DND-41 (cell line): ENCODE results near the gene TMEM238L.

ENCODE experiments used
- ATAC-seq: fragments of 200-7000 bp; cut with Tn5 transposase; 3 replicates; pipeline ENCODE4 v1.9.1; 2021; ENCODE audit warnings: low read depth; ENCODE audit not compliant: insufficient read depth
- DNase-seq: peaks from one replicate; pipeline ENCODE4 v3.0.0-alpha.2; 2020
- H2AFZ ChIP-seq: 2 replicates; pipeline ENCODE4 v1.6.0; 2012; ENCODE audit warnings: low read depth, low read length
- H3K27ac ChIP-seq: 2 replicates; pipeline ENCODE4 v1.5.1; 2012; ENCODE audit warnings: low read length, inconsistent platforms
- H3K27me3 ChIP-seq: fragments of 200-600 bp; sonication (generic); 2 replicates; pipeline ENCODE4 v1.6.0; 2012; ENCODE audit warnings: low read length, mild to moderate bottlenecking, inconsistent platforms; ENCODE audit not compliant: insufficient read depth, poor library complexity
- H3K36me3 ChIP-seq: 2 replicates; pipeline ENCODE4 v1.5.1; 2012; ENCODE audit warnings: low read length, inconsistent platforms; ENCODE audit not compliant: insufficient read depth
- H3K4me1 ChIP-seq: 2 replicates; pipeline ENCODE4 v1.5.1; 2012; ENCODE audit warnings: mild to moderate bottlenecking, low read length; ENCODE audit not compliant: insufficient read depth
- H3K4me2 ChIP-seq: 2 replicates; pipeline ENCODE4 v1.6.0; 2012; ENCODE audit warnings: mild to moderate bottlenecking, moderate library complexity, low read length, inconsistent platforms; ENCODE audit not compliant: insufficient read depth
- H3K4me3 ChIP-seq, 2 experiments: fragments of 200-600 bp in 1 of 2; shearing (Covaris generic) in 1 of 2; 2 replicates each; pipeline ENCODE4 v1.5.1; 2012 to 2016; ENCODE audit warnings: inconsistent platforms in 2 of 2, low read length in 2 of 2, mild to moderate bottlenecking in 2 of 2, low read depth in 1 of 2, moderate library complexity in 1 of 2
- H3K79me2 ChIP-seq: 2 replicates; pipeline ENCODE4 v1.6.0; 2012; ENCODE audit warnings: low read length, inconsistent platforms; ENCODE audit not compliant: insufficient read depth
- H3K9ac ChIP-seq: 2 replicates; pipeline ENCODE4 v1.6.0; 2012; ENCODE audit warnings: low read depth, mild to moderate bottlenecking, inconsistent platforms, low read length, moderate library complexity
- H3K9me3 ChIP-seq: 2 replicates; pipeline ENCODE4 v1.5.1; 2012; ENCODE audit warnings: low read length, moderate library complexity, mild to moderate bottlenecking, inconsistent platforms; ENCODE audit not compliant: insufficient read depth, severe bottlenecking
- H4K20me1 ChIP-seq: 2 replicates; pipeline ENCODE4 v1.6.0; 2012; ENCODE audit warnings: low read length; ENCODE audit not compliant: insufficient read depth
- EZH2 ChIP-seq: IDR thresholded peaks from 3 replicates; pipeline ENCODE4 v1.6.1; 2012; ENCODE audit warnings: borderline replicate concordance, low read depth, mild to moderate bottlenecking, moderate library complexity, low read length, inconsistent platforms; ENCODE audit not compliant: severe bottlenecking
- TF ChIP-seq, protein P1 (sequence below): IDR thresholded peaks from 2 replicates; pipeline ENCODE4 v1.5.1; 2012; ENCODE audit warnings: borderline replicate concordance, low read length, moderate library complexity, mild to moderate bottlenecking; ENCODE audit not compliant: poor library complexity, severe bottlenecking; ENCODE audit errors: extremely low read depth

The TMEM238L gene

DNA sequence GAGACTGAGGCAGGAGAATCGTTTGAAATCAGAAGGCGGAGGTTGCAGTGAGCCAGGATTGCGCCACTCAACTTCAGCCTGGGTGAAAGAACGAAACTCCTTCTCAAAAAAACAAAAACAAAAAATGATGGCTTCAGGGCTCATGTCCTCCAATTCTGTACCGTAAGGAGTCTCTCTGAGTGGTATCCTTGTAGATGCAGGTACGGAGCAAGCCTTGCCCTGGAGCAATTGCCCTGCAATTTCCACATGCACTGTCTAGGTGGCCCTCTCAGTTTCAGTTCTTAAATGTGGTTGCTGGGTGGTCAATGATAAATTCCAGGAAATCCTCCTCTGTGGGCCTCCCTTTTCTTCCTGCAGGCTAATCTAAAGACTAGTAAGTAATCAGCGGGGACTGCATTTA lies 10.6 kb downstream of the TMEM238L start:
- no peak overlapping the region for H2AFZ ChIP-seq
- H3K9me3 ChIP-seq: no peaks in the 10 kb centered on the region
- no peak overlapping the region for H3K9ac ChIP-seq
- no peaks in the 10 kb centered on the region for H3K79me2 ChIP-seq
- H3K4me3 ChIP-seq: no peak overlapping the region
- ATAC-seq (no peak), DNase-seq (no peak)
- TF ChIP-seq EZH2: no peak
- TF ChIP-seq, protein P1, sequence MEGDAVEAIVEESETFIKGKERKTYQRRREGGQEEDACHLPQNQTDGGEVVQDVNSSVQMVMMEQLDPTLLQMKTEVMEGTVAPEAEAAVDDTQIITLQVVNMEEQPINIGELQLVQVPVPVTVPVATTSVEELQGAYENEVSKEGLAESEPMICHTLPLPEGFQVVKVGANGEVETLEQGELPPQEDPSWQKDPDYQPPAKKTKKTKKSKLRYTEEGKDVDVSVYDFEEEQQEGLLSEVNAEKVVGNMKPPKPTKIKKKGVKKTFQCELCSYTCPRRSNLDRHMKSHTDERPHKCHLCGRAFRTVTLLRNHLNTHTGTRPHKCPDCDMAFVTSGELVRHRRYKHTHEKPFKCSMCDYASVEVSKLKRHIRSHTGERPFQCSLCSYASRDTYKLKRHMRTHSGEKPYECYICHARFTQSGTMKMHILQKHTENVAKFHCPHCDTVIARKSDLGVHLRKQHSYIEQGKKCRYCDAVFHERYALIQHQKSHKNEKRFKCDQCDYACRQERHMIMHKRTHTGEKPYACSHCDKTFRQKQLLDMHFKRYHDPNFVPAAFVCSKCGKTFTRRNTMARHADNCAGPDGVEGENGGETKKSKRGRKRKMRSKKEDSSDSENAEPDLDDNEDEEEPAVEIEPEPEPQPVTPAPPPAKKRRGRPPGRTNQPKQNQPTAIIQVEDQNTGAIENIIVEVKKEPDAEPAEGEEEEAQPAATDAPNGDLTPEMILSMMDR: no peak
- H3K27me3 ChIP-seq: peaks cover 5% of the 10 kb centered on the region
- no peaks in the 10 kb centered on the region for H3K4me1 ChIP-seq
- no peak overlapping the region for H3K27ac ChIP-seq
- no peak overlapping the region for H3K4me2 ChIP-seq
- H3K36me3 ChIP-seq: no peaks in the 10 kb centered on the region
- no peaks in the 10 kb centered on the region for H4K20me1 ChIP-seq

DNA sequence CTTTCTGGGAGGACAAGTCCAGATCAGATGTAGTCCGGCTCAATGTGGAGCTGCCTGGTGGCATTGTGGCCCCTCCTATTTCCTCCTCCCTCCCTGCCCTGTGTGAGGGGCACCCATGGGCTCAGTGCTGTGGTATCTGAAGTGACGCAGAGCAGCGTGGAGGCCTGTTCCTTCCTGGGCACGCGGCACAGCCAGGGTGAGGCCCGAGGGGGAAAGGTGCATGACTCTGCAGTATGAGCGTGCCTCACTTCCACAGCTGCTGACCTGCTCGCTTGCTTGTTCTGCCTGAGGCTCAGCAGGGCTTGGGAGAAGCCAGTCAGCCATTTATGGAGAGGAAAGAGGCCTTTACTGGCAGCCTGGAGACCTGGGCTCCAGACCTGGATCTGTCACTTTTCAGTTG lies 11.7 kb downstream of the TMEM238L start:
- Histone ChIP-seq H3K4me2 (no peak overlapping the region), H4K20me1 (no peaks in the 10 kb centered on the region), H3K4me3 (no peak overlapping the region), H3K27ac (no peak overlapping the region), H3K9ac (no peak overlapping the region), H3K27me3 (peaks cover 5% of the 10 kb centered on the region), H3K4me1 (no peaks in the 10 kb centered on the region), H3K9me3 (no peaks in the 10 kb centered on the region), H3K79me2 (no peaks in the 10 kb centered on the region), H3K36me3 (no peaks in the 10 kb centered on the region), H2AFZ (no peak overlapping the region)
- ATAC-seq (peak; percentile 24; the same call in 1 of the 3 replicates), DNase-seq (no peak)
- no peak for TF ChIP-seq EZH2
- TF ChIP-seq, protein P1: no peak

DNA sequence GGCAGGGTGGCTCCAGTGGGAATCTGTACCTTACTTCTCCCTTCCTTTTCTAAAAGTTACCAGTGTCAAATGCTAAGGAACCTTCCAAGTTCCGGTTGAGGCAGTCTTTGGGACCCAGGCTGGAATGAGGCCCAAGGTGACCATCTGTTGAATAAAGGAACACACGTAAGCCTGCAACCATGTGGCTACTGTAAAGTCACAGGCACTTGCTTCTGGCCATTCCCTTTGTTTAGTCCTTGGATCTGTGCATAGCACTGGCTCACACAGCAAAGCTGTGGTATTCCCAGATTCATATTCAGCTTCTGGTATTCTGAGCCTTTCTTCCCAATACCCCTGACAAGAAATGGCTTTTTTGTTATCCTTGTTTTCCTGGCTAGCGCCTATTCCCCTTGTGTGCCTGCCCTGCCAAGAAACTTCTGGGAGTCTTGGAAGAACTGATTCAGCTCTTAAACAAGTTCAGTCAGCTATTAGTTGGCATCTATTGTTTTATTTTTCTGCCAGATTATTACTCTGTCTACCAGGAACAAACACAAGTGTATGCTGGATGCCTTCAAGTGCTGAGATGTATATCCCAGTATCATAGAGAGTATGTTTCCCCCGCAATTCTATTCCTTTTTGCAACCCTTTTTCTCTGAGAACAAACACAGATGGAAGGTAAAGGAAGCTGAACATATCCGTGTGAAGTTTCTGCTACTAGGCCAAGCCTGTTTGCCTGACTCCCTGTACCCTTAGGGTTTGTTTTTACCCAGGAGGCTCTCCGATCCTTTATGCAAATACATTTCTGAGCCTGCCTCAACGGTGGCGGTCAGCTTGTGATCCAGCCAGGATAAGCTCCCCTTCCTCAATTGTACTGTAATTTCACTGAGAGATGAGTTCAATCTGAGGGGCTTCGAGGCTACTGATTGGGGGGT lies 13.2 kb downstream of the TMEM238L start:
- Histone ChIP-seq H3K9me3 (no peaks in the 10 kb centered on the region), H3K79me2 (no peaks in the 10 kb centered on the region), H2AFZ (no peak overlapping the region), H3K27me3 (peaks cover 3% of the 10 kb centered on the region), H3K27ac (no peak overlapping the region), H4K20me1 (no peaks in the 10 kb centered on the region), H3K4me1 (no peaks in the 10 kb centered on the region), H3K4me2 (no peak overlapping the region), H3K36me3 (no peaks in the 10 kb centered on the region), H3K9ac (no peak overlapping the region), H3K4me3 (no peak overlapping the region)
- DNase-seq (no peak), ATAC-seq (no peak)
- no peak for TF ChIP-seq EZH2
- TF ChIP-seq, protein P1: no peak
